Fibroblast of villous mesenchyme (primary cell): ENCODE data around the gene GJD4. TPM values are rescaled to one million over a fixed set of nuclear protein-coding genes. Genes with fewer than 3 reads are reported as not detected.

Experiments
- DNase-seq: peaks from one replicate; pipeline ENCODE4 v3.0.0-alpha.2; 2010; ENCODE audit warnings: low read depth
- H3K4me3 ChIP-seq: 2 replicates; pipeline ENCODE4 v1.5.1; 2011; ENCODE audit warnings: low read depth, mild to moderate bottlenecking, low read length
- CTCF ChIP-seq: IDR thresholded peaks from 2 replicates; pipeline ENCODE4 v1.5.1; 2012; ENCODE audit warnings: low read depth, mild to moderate bottlenecking, low read length; ENCODE audit not compliant: insufficient read depth
- total RNA-seq: library from RNA; depleted of rRNA; stranded (reverse); fragments of >200 nt; gene quantifications from 2 replicates; pipeline ENCODE4 v1.2.3, GENCODE V29; 2012

The GJD4 gene
- total RNA-seq, 1 donor = not detected

- no peak for DNase-seq
- TF ChIP-seq CTCF = no peak
- no peak overlapping the region for H3K4me3 ChIP-seq
Observed at GRCh38 chr10:35584946-35585345, 20.2 kb upstream of the GJD4 start.

DNA sequence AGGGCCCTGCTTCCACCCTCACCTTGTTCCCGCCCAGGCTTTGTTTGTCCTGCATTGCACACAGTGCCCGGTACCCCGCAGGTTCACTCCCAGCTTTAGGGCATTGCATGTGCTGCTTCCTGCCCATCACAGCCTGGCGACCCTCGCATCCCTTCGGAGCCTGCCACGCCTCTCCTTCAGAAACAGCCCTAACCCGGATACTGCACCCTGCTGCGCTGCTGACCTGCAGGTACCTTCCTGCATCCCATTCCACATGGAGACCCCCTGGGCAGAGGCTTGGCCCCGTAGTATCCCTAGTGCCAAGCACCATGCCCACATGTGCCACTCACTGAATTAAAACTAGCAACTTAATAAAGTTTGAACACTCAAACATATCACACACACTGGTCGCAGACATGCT, 19.8 kb upstream of the GJD4 start:
- DNase-seq = no peak
- no peak for TF ChIP-seq CTCF
- H3K4me3 ChIP-seq = no peak overlapping the region

GRCh38 chr10:35585903-35586535, 19.1 kb upstream of the GJD4 start:
- TF ChIP-seq CTCF = no peak
- no peak overlapping the region for H3K4me3 ChIP-seq
- no peak for DNase-seq

- no peak overlapping the region for H3K4me3 ChIP-seq
- TF ChIP-seq CTCF = no peak
- peak; percentile 27 for DNase-seq
Observed at GRCh38 chr10:35588836-35589235, 16.3 kb upstream of the GJD4 start.

GRCh38 chr10:35592441-35592840, 12.7 kb upstream of the GJD4 start:
- no peak for TF ChIP-seq CTCF
- DNase-seq = no peak
- no peak overlapping the region for H3K4me3 ChIP-seq

DNA sequence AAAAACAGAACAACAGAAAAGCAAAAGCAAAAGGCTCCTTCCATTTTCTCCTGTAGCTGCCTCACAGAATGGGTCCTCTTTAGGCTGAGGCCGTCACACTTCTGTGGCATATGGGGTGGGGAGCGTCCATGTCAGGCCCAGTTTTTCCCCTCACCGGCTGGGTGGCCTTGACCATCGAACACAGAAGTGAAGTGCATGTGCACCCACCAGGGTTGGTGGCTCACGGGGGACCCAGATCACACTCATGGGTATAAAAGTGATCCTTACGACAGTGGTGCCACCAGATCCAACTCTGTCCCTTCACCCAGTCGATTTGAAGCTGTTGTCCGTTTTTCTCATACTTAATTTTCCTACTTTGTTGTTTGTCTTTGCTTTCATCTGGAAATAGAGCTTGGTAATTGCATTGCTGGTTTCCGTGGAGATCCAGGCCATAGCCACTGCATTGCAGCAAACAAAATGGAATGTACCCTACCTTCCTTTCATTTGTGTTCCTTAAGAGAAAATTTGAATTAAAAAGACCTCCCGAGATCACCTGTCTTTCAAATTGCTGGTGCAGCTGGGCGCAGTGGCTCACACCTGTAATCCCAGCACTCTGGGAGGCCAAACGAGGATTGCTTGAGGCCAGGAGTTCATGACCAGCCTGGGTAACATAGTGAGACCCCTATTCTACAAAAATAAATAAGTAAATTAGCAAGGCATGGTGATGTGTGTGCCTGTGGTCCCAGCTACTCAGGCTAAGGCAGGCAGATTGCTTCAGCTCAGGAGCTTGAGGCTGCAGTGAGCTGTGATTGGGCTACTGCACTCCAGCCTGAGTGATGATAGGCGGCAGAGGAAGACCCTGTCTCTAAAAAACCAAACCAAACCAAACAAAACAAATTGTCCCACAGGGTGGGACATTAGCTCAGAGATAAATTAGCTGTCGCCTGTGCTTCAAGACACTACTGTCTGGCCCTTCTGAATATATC, 10.7 kb upstream of the GJD4 start:
- H3K4me3 ChIP-seq = no peak overlapping the region
- no peak for TF ChIP-seq CTCF
- DNase-seq = no peak

- H3K4me3 ChIP-seq = no peak overlapping the region
- DNase-seq = no peak
- TF ChIP-seq CTCF = no peak
Observed at GRCh38 chr10:35595106-35595505, 10.0 kb upstream of the GJD4 start.
